HG02763 (cell line): Measurements from ENCODE around the gene CFAP73.
A peak's percentile ranks its signal among the peaks of the same experiment; 100 is the strongest.
"Not testable (repeated sequence)": the region's sequence is repeated elsewhere in the genome, so short reads cannot be mapped to it uniquely, and the experiment has no call there.

Source experiments
- ATAC-seq: cut with Tn5 transposase; IDR thresholded peaks from one replicate; pipeline ENCODE4 v1.9.1; 2021; ENCODE audit warnings: mild to moderate bottlenecking, moderate library complexity; ENCODE audit not compliant: unreplicated experiment

CFAP73 gene

GRCh38 chr12:113185180-113186032 is 35.9 kb downstream of the CFAP73 start, which contains the start of the genes DDX54 and RITA1:
TSS of gene DDX54 (minus strand) at chr12:113185478. CDS start at chr12:113185451, 27 bp downstream.
TSS of gene RITA1 (plus strand) at chr12:113185721. CDS start at chr12:113186747, 1,026 bp downstream.
- ATAC-seq: peak; percentile 50

GRCh38 chr12:113186033-113186365 is 36.5 kb downstream of the CFAP73 start:
- no peak for ATAC-seq

GRCh38 chr12:113186666-113187325 is 37.3 kb downstream of the CFAP73 start:
- ATAC-seq: no peak

GRCh38 chr12:113189361-113189760 is 39.8 kb downstream of the CFAP73 start:
- ATAC-seq: no peak

- ATAC-seq: no peak
Measured at GRCh38 chr12:113190761-113191160, 41.2 kb downstream of the CFAP73 start.

- no peak for ATAC-seq
Measured at GRCh38 chr12:113191227-113191626, 41.7 kb downstream of the CFAP73 start.

GRCh38 chr12:113194971-113195391 is 45.5 kb downstream of the CFAP73 start:
- ATAC-seq: no peak

GRCh38 chr12:113195598-113195997 is 46.1 kb downstream of the CFAP73 start:
- no peak for ATAC-seq

- no peak for ATAC-seq
Measured at GRCh38 chr12:113196582-113196981, 47.1 kb downstream of the CFAP73 start.

- ATAC-seq: peak; percentile 75
Measured at GRCh38 chr12:113196990-113197389, 47.5 kb downstream of the CFAP73 start.

- ATAC-seq: no peak
Measured at GRCh38 chr12:113197518-113198077, 48.1 kb downstream of the CFAP73 start.

- no peak for ATAC-seq
Measured at GRCh38 chr12:113198296-113198695, 48.8 kb downstream of the CFAP73 start.

- no peak for ATAC-seq
Measured at GRCh38 chr12:113200021-113200797, 50.7 kb downstream of the CFAP73 start.

GRCh38 chr12:113201187-113202177 is 52.0 kb downstream of the CFAP73 start:
- no peak for ATAC-seq

GRCh38 chr12:113202300-113203075 is 53.0 kb downstream of the CFAP73 start:
- no peak for ATAC-seq

- ATAC-seq: no peak
Measured at GRCh38 chr12:113203852-113204760, 54.6 kb downstream of the CFAP73 start.

GRCh38 chr12:113204804-113205203 is 55.3 kb downstream of the CFAP73 start:
- no peak for ATAC-seq

GRCh38 chr12:113206802-113207201 is 57.3 kb downstream of the CFAP73 start:
- ATAC-seq: not testable (repeated sequence)
